Karpas-422 (cell line): ENCODE data around the gene CD58. TPM values are rescaled to one million over a fixed set of nuclear protein-coding genes. Genes with fewer than 3 reads are reported as not detected.

Experiments
- DNase-seq: peaks from one replicate; pipeline ENCODE4 v3.0.0-alpha.2; 2015
- H2AFZ ChIP-seq: fragments of 200-600 bp; sonication (generic); 2 replicates; pipeline ENCODE4 v1.6.1; 2014; ENCODE audit warnings: antibody characterized with exemption, low read length, mixed read lengths
- H3K27ac ChIP-seq: fragments of 200-600 bp; sonication (generic); 2 replicates; pipeline ENCODE4 v1.5.1; 2014; ENCODE audit warnings: mild to moderate bottlenecking, low read length, moderate library complexity
- H3K27me3 ChIP-seq: fragments of 200-600 bp; sonication (generic); 2 replicates; pipeline ENCODE4 v1.6.1; 2014; ENCODE audit warnings: low read length, mixed read lengths
- H3K36me3 ChIP-seq: fragments of 200-600 bp; sonication (generic); 2 replicates; pipeline ENCODE4 v1.6.1; 2014; ENCODE audit warnings: low read length, mixed read lengths; ENCODE audit not compliant: insufficient read depth
- H3K4me1 ChIP-seq: fragments of 200-600 bp; sonication (generic); 2 replicates; pipeline ENCODE4 v1.6.1; 2014; ENCODE audit warnings: mild to moderate bottlenecking, low read length, mixed read lengths
- H3K4me2 ChIP-seq: fragments of 200-600 bp; sonication (generic); 2 replicates; pipeline ENCODE4 v1.6.1; 2014; ENCODE audit warnings: low read length, low read depth, mild to moderate bottlenecking; ENCODE audit not compliant: poor library complexity, severe bottlenecking
- H3K4me3 ChIP-seq: fragments of 200-600 bp; sonication (generic); 2 replicates; pipeline ENCODE4 v1.5.1; 2014; ENCODE audit warnings: mild to moderate bottlenecking, antibody characterized with exemption, low read length, mixed read lengths
- H3K79me2 ChIP-seq: fragments of 200-600 bp; sonication (generic); 2 replicates; pipeline ENCODE4 v1.6.1; 2014; ENCODE audit warnings: mild to moderate bottlenecking, low read length, mixed read lengths
- H3K9ac ChIP-seq: fragments of 200-600 bp; sonication (generic); 2 replicates; pipeline ENCODE4 v1.6.0; 2014; ENCODE audit warnings: low read length
- H3K9me2 ChIP-seq: fragments of 200-600 bp; sonication (generic), shearing (Covaris generic); replicated peaks from 2 replicates; pipeline ENCODE4 v1.6.0; 2014; ENCODE audit warnings: mild to moderate bottlenecking, low read length, moderate library complexity; ENCODE audit not compliant: insufficient read depth
- H3K9me3 ChIP-seq: fragments of 300-700, 200-600 bp; sonication (generic); 2 replicates; pipeline ENCODE4 v1.6.1; 2014; ENCODE audit warnings: low read length, mixed read lengths
- H4K20me1 ChIP-seq: fragments of 200-600 bp; sonication (generic); 2 replicates; pipeline ENCODE4 v1.6.1; 2014; ENCODE audit warnings: mild to moderate bottlenecking, antibody characterized with exemption, low read length, low read depth; ENCODE audit not compliant: insufficient read depth
- total RNA-seq: library from RNA; depleted of rRNA; stranded (reverse); fragments of >200 nt; shearing (Covaris generic); gene quantifications from 2 replicates; pipeline ENCODE4 v1.2.3, GENCODE V29; 2014; ENCODE audit warnings: low replicate concordance

The CD58 gene
- total RNA-seq, 1 experiment from 2014 or later = 1.2 TPM

- Histone ChIP-seq H3K4me2 (no peak overlapping the region), H3K4me1 (no peaks in the 10 kb centered on the region), H3K9me2 (no peaks in the 10 kb centered on the region), H2AFZ (no peak overlapping the region), H3K9me3 (no peaks in the 10 kb centered on the region), H3K27ac (no peak overlapping the region), H4K20me1 (no peaks in the 10 kb centered on the region), H3K9ac (no peak overlapping the region), H3K79me2 (no peaks in the 10 kb centered on the region), H3K4me3 (no peak overlapping the region), H3K36me3 (no peaks in the 10 kb centered on the region), H3K27me3 (no peaks in the 10 kb centered on the region)
- DNase-seq = no peak
Measured at GRCh38 chr1:116533429-116533820, 37.4 kb downstream of the CD58 start.

- Histone ChIP-seq H4K20me1 (no peaks in the 10 kb centered on the region), H3K79me2 (no peaks in the 10 kb centered on the region), H2AFZ (no peak overlapping the region), H3K36me3 (no peaks in the 10 kb centered on the region), H3K4me1 (no peaks in the 10 kb centered on the region), H3K27ac (no peak overlapping the region), H3K9me2 (no peaks in the 10 kb centered on the region), H3K4me2 (no peak overlapping the region), H3K4me3 (no peak overlapping the region), H3K27me3 (no peaks in the 10 kb centered on the region), H3K9me3 (no peaks in the 10 kb centered on the region), H3K9ac (no peak overlapping the region)
- DNase-seq = no peak
Measured at GRCh38 chr1:116532671-116533428, 38.0 kb downstream of the CD58 start.

GRCh38 chr1:116531917-116532316, 38.9 kb downstream of the CD58 start:
- Histone ChIP-seq H3K36me3 (no peaks in the 10 kb centered on the region), H3K9ac (no peak overlapping the region)

GRCh38 chr1:116529681-116530080, 41.1 kb downstream of the CD58 start:
- Histone ChIP-seq H3K27ac (no peak overlapping the region), H3K9ac (no peak overlapping the region), H2AFZ (no peak overlapping the region), H4K20me1 (no peaks in the 10 kb centered on the region), H3K36me3 (no peaks in the 10 kb centered on the region), H3K79me2 (no peaks in the 10 kb centered on the region), H3K9me3 (no peaks in the 10 kb centered on the region), H3K4me2 (no peak overlapping the region), H3K9me2 (no peaks in the 10 kb centered on the region), H3K4me3 (no peak overlapping the region), H3K27me3 (no peaks in the 10 kb centered on the region), H3K4me1 (no peaks in the 10 kb centered on the region)
- DNase-seq = no peak

More at GRCh38 chr1:116531917-116532316, 38.9 kb downstream of the CD58 start:
- Histone ChIP-seq H3K27ac (no peak overlapping the region), H3K4me1 (no peaks in the 10 kb centered on the region), H3K79me2 (no peaks in the 10 kb centered on the region), H3K4me3 (no peak overlapping the region), H4K20me1 (no peaks in the 10 kb centered on the region), H2AFZ (no peak overlapping the region), H3K9me2 (no peaks in the 10 kb centered on the region), H3K9me3 (no peaks in the 10 kb centered on the region), H3K27me3 (no peaks in the 10 kb centered on the region), H3K4me2 (no peak overlapping the region)
- no peak for DNase-seq

- H3K27me3 ChIP-seq = no peaks in the 10 kb centered on the region
- no peak overlapping the region for H2AFZ ChIP-seq
- H3K36me3 ChIP-seq = no peaks in the 10 kb centered on the region
- no peak overlapping the region for H3K4me3 ChIP-seq
- H3K4me1 ChIP-seq = no peaks in the 10 kb centered on the region
- H3K9me3 ChIP-seq = no peaks in the 10 kb centered on the region
- H3K9ac ChIP-seq = no peak overlapping the region
- no peaks in the 10 kb centered on the region for H3K79me2 ChIP-seq
- no peak overlapping the region for H3K4me2 ChIP-seq
- DNase-seq = no peak
- H3K9me2 ChIP-seq = no peaks in the 10 kb centered on the region
- H4K20me1 ChIP-seq = no peaks in the 10 kb centered on the region
- H3K27ac ChIP-seq = no peak overlapping the region
Measured at GRCh38 chr1:116529199-116529631, 41.6 kb downstream of the CD58 start.

- H3K9me3 ChIP-seq = no peaks in the 10 kb centered on the region
- H3K9ac ChIP-seq = no peak overlapping the region
- H3K4me1 ChIP-seq = no peaks in the 10 kb centered on the region
- H3K9me2 ChIP-seq = no peaks in the 10 kb centered on the region
- no peak overlapping the region for H3K4me3 ChIP-seq
- H3K27me3 ChIP-seq = no peaks in the 10 kb centered on the region
- no peak for DNase-seq
- no peaks in the 10 kb centered on the region for H4K20me1 ChIP-seq
- no peaks in the 10 kb centered on the region for H3K36me3 ChIP-seq
- H2AFZ ChIP-seq = no peak overlapping the region
- no peaks in the 10 kb centered on the region for H3K79me2 ChIP-seq
- no peak overlapping the region for H3K27ac ChIP-seq
- H3K4me2 ChIP-seq = no peak overlapping the region
Measured at GRCh38 chr1:116528329-116529083, 42.3 kb downstream of the CD58 start.

- no peaks in the 10 kb centered on the region for H3K9me2 ChIP-seq
- no peak overlapping the region for H3K27ac ChIP-seq
Measured at GRCh38 chr1:116525440-116525839, 45.4 kb downstream of the CD58 start.

GRCh38 chr1:116521186-116521585, 49.6 kb downstream of the CD58 start:
- H3K4me3 ChIP-seq = no peak overlapping the region
- H3K27me3 ChIP-seq = no peaks in the 10 kb centered on the region
- H3K79me2 ChIP-seq = no peaks in the 10 kb centered on the region
- H3K4me1 ChIP-seq = no peaks in the 10 kb centered on the region
- H3K4me2 ChIP-seq = no peak overlapping the region
- H3K9me3 ChIP-seq = no peaks in the 10 kb centered on the region
- H4K20me1 ChIP-seq = no peaks in the 10 kb centered on the region
- H3K9me2 ChIP-seq = no peaks in the 10 kb centered on the region
- no peak overlapping the region for H3K27ac ChIP-seq
- no peak for DNase-seq
- H3K36me3 ChIP-seq = no peaks in the 10 kb centered on the region
- H3K9ac ChIP-seq = no peak overlapping the region
- no peak overlapping the region for H2AFZ ChIP-seq

More at GRCh38 chr1:116525440-116525839, 45.4 kb downstream of the CD58 start:
- H3K4me1 ChIP-seq = no peaks in the 10 kb centered on the region
- H3K9ac ChIP-seq = no peak overlapping the region
- no peaks in the 10 kb centered on the region for H3K27me3 ChIP-seq
- DNase-seq = no peak
- no peaks in the 10 kb centered on the region for H3K9me3 ChIP-seq
- H3K4me2 ChIP-seq = no peak overlapping the region
- no peaks in the 10 kb centered on the region for H3K79me2 ChIP-seq
- no peaks in the 10 kb centered on the region for H4K20me1 ChIP-seq
- no peaks in the 10 kb centered on the region for H3K36me3 ChIP-seq
- no peak overlapping the region for H3K4me3 ChIP-seq
- H2AFZ ChIP-seq = no peak overlapping the region
